K562 (cell line): ENCODE results near the gene CYYR1. TPM values are rescaled to one million over a fixed set of nuclear protein-coding genes. Genes with fewer than 3 reads are reported as not detected.

ENCODE experiments used
- ATAC-seq: fragments of 200-7000 bp; cut with Tn5 transposase; 3 replicates; pipeline ENCODE4 v1.9.1; 2020; ENCODE audit warnings: moderate library complexity
- BruUV-seq: library from RNA; stranded (reverse); fragments of 400-500 nt; replicated peaks from 2 replicates; lab custom pipeline; 2021; lab: Mats Ljungman, UMichigan
- CTCF ChIA-PET: fragments of 300-600 bp; formaldehyde crosslinking; extraction: SDS; loops from one replicate; lab custom pipeline; 2021; ENCODE audit warnings: low intra/inter-chr PET ratio; lab: Yijun Ruan, JAX
- POLR2A ChIA-PET: fragments of 300-600, 350-650 bp; sonication (Branson Sonifier 250); formaldehyde crosslinking; extraction: SDS; loops from one replicate; lab custom pipeline; 2021; ENCODE audit warnings: antibody characterized with exemption, inconsistent platforms; lab: Yijun Ruan, JAX
- DNase-seq, 4 experiments: peaks; one replicate each; pipeline versions ENCODE4 v3.0.0 to v3.0.0-alpha.2; 2011 to 2018; ENCODE audit warnings: low spot score in 3 of 4, mixed read lengths in 3 of 4; ENCODE audit errors: extremely low read depth in 1 of 4
- FAIRE-seq: peaks from 2 replicates; lab custom pipeline; 2011; peaks lifted over from hg19 to GRCh38; lab: Jason Lieb, UNC
- H2AFZ ChIP-seq: 2 replicates; pipeline ENCODE4 v1.6.0; 2011; ENCODE audit warnings: low read depth, low read length, control low read depth, inconsistent platforms
- H3K27ac ChIP-seq: fragments of 200-600 bp; 3 replicates; pipeline ENCODE4 v1.8.0; 2011; ENCODE audit warnings: low read depth, mild to moderate bottlenecking, control low read depth, inconsistent platforms, low read length, moderate library complexity, mixed read lengths; ENCODE audit errors: extremely low read depth
- H3K27me3 ChIP-seq, 2 experiments: fragments of 300-600 bp in 1 of 2; 2 replicates in 1 of 2; 3 replicates in 1 of 2; pipeline versions ENCODE4 v1.6.0 to v1.8.0; 2011; ENCODE audit warnings: inconsistent platforms in 2 of 2, low read length in 2 of 2, mild to moderate bottlenecking in 1 of 2, mixed read lengths in 1 of 2, moderate library complexity in 1 of 2; ENCODE audit not compliant: control insufficient read depth in 2 of 2, insufficient read depth in 2 of 2
- H3K36me3 ChIP-seq: fragments of 300-600 bp; 3 replicates; pipeline ENCODE4 v1.8.0; 2011; ENCODE audit warnings: mild to moderate bottlenecking, low read length, inconsistent platforms; ENCODE audit not compliant: control insufficient read depth, insufficient read depth
- H3K4me1 ChIP-seq, 2 experiments: fragments of 200-600 bp in 1 of 2; replicated peaks in 1 of 2; 2 replicates in 1 of 2; 3 replicates in 1 of 2; pipeline versions ENCODE4 v1.5.1 to v1.8.0; 2011; ENCODE audit warnings: inconsistent platforms in 2 of 2, low read length in 2 of 2, mild to moderate bottlenecking in 1 of 2, mixed read lengths in 1 of 2, moderate library complexity in 1 of 2; ENCODE audit not compliant: control insufficient read depth in 2 of 2, insufficient read depth in 2 of 2
- H3K4me2 ChIP-seq: 2 replicates; pipeline ENCODE4 v1.6.1; 2011; ENCODE audit warnings: low read length, control low read depth, inconsistent platforms, mixed read lengths; ENCODE audit not compliant: insufficient read depth
- H3K4me3 ChIP-seq: fragments of 200-600 bp; sonication (generic), shearing (Covaris generic); 2 replicates; pipeline ENCODE4 v1.5.1; 2016; ENCODE audit warnings: control low read depth, inconsistent platforms
- H3K79me2 ChIP-seq: fragments of 200-600 bp; 3 replicates; pipeline ENCODE4 v1.8.0; 2011; ENCODE audit warnings: low read length, inconsistent platforms; ENCODE audit not compliant: control insufficient read depth, insufficient read depth
- H3K9ac ChIP-seq, 2 experiments: 2 replicates each; pipeline versions ENCODE4 v1.6.0 to v1.6.1; 2011; ENCODE audit warnings: low read depth in 2 of 2, low read length in 2 of 2, control low read depth in 1 of 2, inconsistent platforms in 1 of 2, mild to moderate bottlenecking in 1 of 2, mixed read lengths in 1 of 2; ENCODE audit not compliant: insufficient read depth in 1 of 2
- H3K9me1 ChIP-seq: one replicate; pipeline ENCODE4 v1.6.0; 2011; ENCODE audit warnings: inconsistent platforms, mild to moderate bottlenecking, low read length, moderate library complexity; ENCODE audit not compliant: control insufficient read depth, insufficient read depth
- H3K9me3 ChIP-seq: replicated peaks from 2 replicates; pipeline ENCODE4 v1.5.1; 2011; ENCODE audit warnings: low read depth, low read length, inconsistent platforms; ENCODE audit not compliant: control insufficient read depth, insufficient read depth
- H4K20me1 ChIP-seq: replicated peaks from 2 replicates; pipeline ENCODE4 v1.6.1; 2011; ENCODE audit warnings: low read length, inconsistent platforms, mixed read lengths; ENCODE audit not compliant: control insufficient read depth, insufficient read depth
- ATF4 ChIP-seq: fragments of 450-650 bp; formaldehyde crosslinking; IDR thresholded peaks from 2 replicates; pipeline ENCODE4 v1.4.0; 2022; ENCODE audit warnings: mild to moderate bottlenecking, moderate library complexity
- DPF2 ChIP-seq: fragments of 450-650 bp; IDR thresholded peaks from 2 replicates; pipeline ENCODE4 v1.6.1; 2016
- EHMT2 ChIP-seq: fragments of 450-650 bp; IDR thresholded peaks from 2 replicates; pipeline ENCODE4 v1.6.1; 2018; ENCODE audit warnings: antibody characterized with exemption
- ETV1 ChIP-seq: fragments of 450-650 bp; conservative IDR thresholded peaks from 2 replicates; pipeline ENCODE4 v1.6.1; 2016; ENCODE audit warnings: missing genetic modification characterization, control low read depth, low read depth, missing compliant biosample characterization
- HCFC1 ChIP-seq: IDR thresholded peaks from 2 replicates; pipeline ENCODE4 v1.6.1; 2012; ENCODE audit warnings: low read depth, low read length, improper control_type of control experiment
- JUND ChIP-seq, 2 experiments: IDR thresholded peaks; 2 replicates in 1 of 2; 3 replicates in 1 of 2; pipeline ENCODE4 v1.6.1; 2011; ENCODE audit warnings: borderline replicate concordance in 2 of 2, low read depth in 2 of 2, low read length in 2 of 2, improper control_type of control experiment in 1 of 2, missing biosample characterization in 1 of 2, missing genetic modification characterization in 1 of 2, missing genetic modification reagents in 1 of 2
- KLF10 ChIP-seq: fragments of 250-450 bp; sonication (Bioruptor Pico); IDR thresholded peaks from 2 replicates; pipeline ENCODE4 v1.6.1; 2021; ENCODE audit warnings: matching md5 sums
- MTA2 ChIP-seq: fragments of 450-650 bp; IDR thresholded peaks from 2 replicates; pipeline ENCODE4 v1.6.1; 2016; ENCODE audit warnings: low read depth
- POLR2AphosphoS5 ChIP-seq: IDR thresholded peaks from 2 replicates; pipeline ENCODE4 v1.6.1; 2011; ENCODE audit warnings: mild to moderate bottlenecking, low read depth, low read length, moderate library complexity; ENCODE audit not compliant: control insufficient read depth, insufficient read depth
- RBM14 ChIP-seq: fragments of 200-400 bp; formaldehyde crosslinking; IDR thresholded peaks from 2 replicates; pipeline ENCODE4 v1.6.1; 2018; ENCODE audit warnings: low read depth, mild to moderate bottlenecking, low read length, moderate library complexity, borderline replicate concordance; ENCODE audit not compliant: insufficient read depth
- SMAD1 ChIP-seq: fragments of 150-350 bp; IDR thresholded peaks from 2 replicates; pipeline ENCODE4 v1.6.1; 2014; ENCODE audit warnings: low read length, low read depth; ENCODE audit not compliant: partially characterized antibody
- SMARCE1 ChIP-seq: fragments of 450-650 bp; IDR thresholded peaks from 2 replicates; pipeline ENCODE4 v1.7.1; 2016; ENCODE audit warnings: mild to moderate bottlenecking
- ZNF239 ChIP-seq: fragments of 250-450 bp; sonication (Bioruptor Pico); IDR thresholded peaks from 2 replicates; pipeline ENCODE4 v1.4.0; 2020; ENCODE audit warnings: mild to moderate bottlenecking
- ZNF586 ChIP-seq: fragments of 450-650 bp; formaldehyde crosslinking; conservative IDR thresholded peaks from 2 replicates; pipeline ENCODE4 v1.4.0; 2020; ENCODE audit warnings: mild to moderate bottlenecking, moderate library complexity
- WGBS: fragments of 100-300 bp; shearing (Covaris generic); methylation state at CpG from one replicate; pipeline ENCODE4 v1.1.6; 2016; ENCODE audit warnings: low coverage, mixed read lengths; ENCODE audit not compliant: insufficient coverage; ENCODE audit errors: missing lambda C conversion rate; 5-methylcytosine and 5-hydroxymethylcytosine counted together
- in situ Hi-C: fragments of 300-500 bp; cut with MboI; formaldehyde crosslinking; loops from 4 replicates; pipeline ENCODE4 v1.15.0; 2018; ENCODE audit warnings: inconsistent platforms, mixed read lengths
- intact Hi-C: fragments of 100-400 bp; cut with micrococcal nuclease; formaldehyde crosslinking; loops from 2 replicates; pipeline ENCODE4 v1.14.2; 2022
- polyA plus RNA-seq, 8 experiments: library from polyadenylated mRNA; depleted of rRNA in 4 of 8; stranded (reverse) in 5 of 8; unstranded in 3 of 8; fragments of >200 nt; fragmentation: Nextera tagmentation in 2 of 8; fragmentation: Illumina TruSeq in 1 of 8; extraction: Ambion mirVana in 2 of 8; extraction: Trizol in 1 of 8; gene quantifications; 2 replicates each; pipeline versions ENCODE4 v1.2.1 to v1.2.3, GENCODE V29; 2011 to 2014; ENCODE audit warnings: inconsistent platforms in 1 of 8, missing spikeins in 1 of 8
- total RNA-seq, 7 experiments: library from RNA; depleted of rRNA in 6 of 7; stranded (reverse); fragments of >200 nt in 6 of 7; fragmentation: Illumina TruSeq in 2 of 7; extraction: Trizol in 2 of 7; gene quantifications; 2 replicates each; pipeline versions ENCODE4 v1.2.1 to v1.2.3, GENCODE V29; 2011 to 2021; ENCODE audit warnings: low replicate concordance in 1 of 7
- TF ChIP-seq, protein P1 (sequence below): fragments of 450-650 bp; IDR thresholded peaks from 2 replicates; pipeline ENCODE4 v1.6.1; 2016; ENCODE audit warnings: borderline replicate concordance
- TF ChIP-seq, protein P2 (sequence below), 2 experiments: fragments of 450-650 bp; IDR thresholded peaks; 2 replicates each; pipeline ENCODE4 v1.6.1; 2016

Gene CYYR1
- total and polyA plus RNA-seq, 9 of the 15 experiments (the other 6 are each of a cell fraction or from before 2014, with no cell fraction given), result not detected

GRCh38 chr21:26432410-26432809 lies 140.7 kb downstream of the CYYR1 start (continued):
- TF ChIP-seq DPF2, result no peak
- TF ChIP-seq EHMT2, result no peak
- no peak for TF ChIP-seq ETV1 (tag)

GRCh38 chr21:26425576-26425975 lies 147.5 kb downstream of the CYYR1 start:
- BruUV-seq, result no TSS peak
- intact Hi-C loops, result no loop called here
- POLR2A ChIA-PET, result interaction anchor here (0.7 kb wide), 1 partner anchor 109 kb away, joined by 3 read pairs; no protein-coding TSS in a partner anchor
- Histone ChIP-seq H3K4me2 (no peak overlapping the region), H3K4me1 (no peaks in the 10 kb centered on the region), H3K27me3 (no peaks in the 10 kb centered on the region), H4K20me1 (no peaks in the 10 kb centered on the region), H3K9me3 (peaks cover 2% of the 10 kb centered on the region; the same call in 1 of the 2 replicates), H2AFZ (no peak overlapping the region), H3K27ac (no peak overlapping the region), H3K79me2 (no peaks in the 10 kb centered on the region), H3K36me3 (no peaks in the 10 kb centered on the region), H3K9me1 (no peaks in the 10 kb centered on the region), H3K4me3 (no peak overlapping the region), H3K9ac (no peak overlapping the region)
- DNase-seq, result no peak
- in situ Hi-C loops, result no loop called here
- CTCF ChIA-PET, result no interaction called here
- WGBS, result 3% methylated on average over 3 of the region's 3 CpGs
- no peak for FAIRE-seq
- no peak for ATAC-seq
- TF ChIP-seq JUND (IDR thresholded peaks at IDR 0.05; ENCODE audit: borderline replicate concordance, low read depth, low read length), result no peak
- no peak for TF ChIP-seq JUND (tag; IDR thresholded peaks at IDR 0.05; ENCODE audit: borderline replicate concordance, low read depth, low read length)
- TF ChIP-seq MTA2, result no peak
- TF ChIP-seq ATF4 (CRISPR knock-in tag), result no peak
- no peak for TF ChIP-seq SMAD1
- no peak for TF ChIP-seq SMARCE1
- no peak for TF ChIP-seq ZNF239 (CRISPR knock-in tag)
- TF ChIP-seq POLR2AphosphoS5, result no peak
- no peak for TF ChIP-seq HCFC1
- TF ChIP-seq, protein P1, sequence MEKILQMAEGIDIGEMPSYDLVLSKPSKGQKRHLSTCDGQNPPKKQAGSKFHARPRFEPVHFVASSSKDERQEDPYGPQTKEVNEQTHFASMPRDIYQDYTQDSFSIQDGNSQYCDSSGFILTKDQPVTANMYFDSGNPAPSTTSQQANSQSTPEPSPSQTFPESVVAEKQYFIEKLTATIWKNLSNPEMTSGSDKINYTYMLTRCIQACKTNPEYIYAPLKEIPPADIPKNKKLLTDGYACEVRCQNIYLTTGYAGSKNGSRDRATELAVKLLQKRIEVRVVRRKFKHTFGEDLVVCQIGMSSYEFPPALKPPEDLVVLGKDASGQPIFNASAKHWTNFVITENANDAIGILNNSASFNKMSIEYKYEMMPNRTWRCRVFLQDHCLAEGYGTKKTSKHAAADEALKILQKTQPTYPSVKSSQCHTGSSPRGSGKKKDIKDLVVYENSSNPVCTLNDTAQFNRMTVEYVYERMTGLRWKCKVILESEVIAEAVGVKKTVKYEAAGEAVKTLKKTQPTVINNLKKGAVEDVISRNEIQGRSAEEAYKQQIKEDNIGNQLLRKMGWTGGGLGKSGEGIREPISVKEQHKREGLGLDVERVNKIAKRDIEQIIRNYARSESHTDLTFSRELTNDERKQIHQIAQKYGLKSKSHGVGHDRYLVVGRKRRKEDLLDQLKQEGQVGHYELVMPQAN, result no peak
- no peak for TF ChIP-seq ZNF586 (CRISPR knock-in tag)
- TF ChIP-seq, protein P2, sequence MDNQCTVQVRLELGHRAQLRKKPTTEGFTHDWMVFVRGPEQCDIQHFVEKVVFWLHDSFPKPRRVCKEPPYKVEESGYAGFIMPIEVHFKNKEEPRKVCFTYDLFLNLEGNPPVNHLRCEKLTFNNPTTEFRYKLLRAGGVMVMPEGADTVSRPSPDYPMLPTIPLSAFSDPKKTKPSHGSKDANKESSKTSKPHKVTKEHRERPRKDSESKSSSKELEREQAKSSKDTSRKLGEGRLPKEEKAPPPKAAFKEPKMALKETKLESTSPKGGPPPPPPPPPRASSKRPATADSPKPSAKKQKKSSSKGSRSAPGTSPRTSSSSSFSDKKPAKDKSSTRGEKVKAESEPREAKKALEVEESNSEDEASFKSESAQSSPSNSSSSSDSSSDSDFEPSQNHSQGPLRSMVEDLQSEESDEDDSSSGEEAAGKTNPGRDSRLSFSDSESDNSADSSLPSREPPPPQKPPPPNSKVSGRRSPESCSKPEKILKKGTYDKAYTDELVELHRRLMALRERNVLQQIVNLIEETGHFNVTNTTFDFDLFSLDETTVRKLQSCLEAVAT (IDR thresholded peaks at IDR 0.05), result no peak
- no peak for TF ChIP-seq KLF10 (CRISPR knock-in tag)
- no peak for TF ChIP-seq RBM14
